K562 (cell line): ENCODE results near the gene UNKL. TPM values are rescaled to one million over a fixed set of nuclear protein-coding genes. Genes with fewer than 3 reads are reported as not detected.

Experiments
- CBFA2T3 ChIP-seq: fragments of 450-650 bp; IDR thresholded peaks from 2 replicates; pipeline ENCODE4 v1.6.1; 2017
- CBX5 ChIP-seq: IDR thresholded peaks from 2 replicates; pipeline ENCODE4 v1.6.1; 2014; ENCODE audit warnings: low read depth, borderline replicate concordance
- DEAF1 ChIP-seq: fragments of 450-650 bp; formaldehyde crosslinking; IDR thresholded peaks from 2 replicates; pipeline ENCODE4 v1.4.0; 2020; ENCODE audit warnings: mild to moderate bottlenecking, moderate library complexity
- DLX4 ChIP-seq: fragments of 250-450 bp; sonication (Bioruptor Pico); IDR thresholded peaks from 2 replicates; pipeline ENCODE4 v1.6.1; 2021; ENCODE audit warnings: mild to moderate bottlenecking
- ILK ChIP-seq: fragments of 450-650 bp; IDR thresholded peaks from 2 replicates; pipeline ENCODE4 v1.6.1; 2016; ENCODE audit warnings: missing genetic modification characterization, low read depth, mild to moderate bottlenecking, missing compliant biosample characterization, moderate library complexity, borderline replicate concordance
- JUN ChIP-seq, 2 experiments: sonication (generic) in 1 of 2; formaldehyde crosslinking in 1 of 2; IDR thresholded peaks; 2 replicates each; pipeline versions ENCODE4 v1.6.1 to v1.8.0; 2012 to 2022; ENCODE audit warnings: borderline replicate concordance in 2 of 2, mild to moderate bottlenecking in 2 of 2, improper control_type of control experiment in 1 of 2, low read depth in 1 of 2, low read length in 1 of 2, missing genetic modification reagents in 1 of 2
- LEF1 ChIP-seq: fragments of 450-650 bp; IDR thresholded peaks from 2 replicates; pipeline ENCODE4 v1.6.1; 2016; ENCODE audit warnings: mild to moderate bottlenecking
- MED1 ChIP-seq: sonication (generic); formaldehyde crosslinking; IDR thresholded peaks from 2 replicates; pipeline ENCODE4 v1.8.1; 2023; ENCODE audit warnings: missing genetic modification reagents, borderline replicate concordance
- MTA3 ChIP-seq: fragments of 450-650 bp; formaldehyde crosslinking; IDR thresholded peaks from 2 replicates; pipeline ENCODE4 v1.6.1; 2017; ENCODE audit warnings: mild to moderate bottlenecking, borderline replicate concordance
- NFIC ChIP-seq: fragments of 450-650 bp; IDR thresholded peaks from 2 replicates; pipeline ENCODE4 v1.6.1; 2017; ENCODE audit warnings: mild to moderate bottlenecking, inconsistent platforms
- NR4A1 ChIP-seq, 2 experiments: fragments of 250-450 bp in 1 of 2; fragments of 450-650 bp in 1 of 2; sonication (Bioruptor Pico) in 1 of 2; IDR thresholded peaks; 2 replicates each; pipeline versions ENCODE4 v1.4.0 to v1.6.1; 2016 to 2020; ENCODE audit warnings: mild to moderate bottlenecking in 2 of 2, missing compliant biosample characterization in 1 of 2, missing genetic modification characterization in 1 of 2, moderate library complexity in 1 of 2
- POLR2AphosphoS5 ChIP-seq: IDR thresholded peaks from 2 replicates; pipeline ENCODE4 v1.6.1; 2011; ENCODE audit warnings: mild to moderate bottlenecking, low read depth, low read length, moderate library complexity; ENCODE audit not compliant: control insufficient read depth, insufficient read depth
- PYGO2 ChIP-seq: fragments of 450-650 bp; IDR thresholded peaks from 2 replicates; pipeline ENCODE4 v1.6.1; 2016; ENCODE audit warnings: mild to moderate bottlenecking, missing genetic modification characterization, moderate library complexity, missing compliant biosample characterization
- RBM34 ChIP-seq: fragments of 200-400 bp; formaldehyde crosslinking; IDR thresholded peaks from 2 replicates; pipeline ENCODE4 v1.6.1; 2018; ENCODE audit warnings: low read length, borderline replicate concordance; ENCODE audit not compliant: insufficient read depth
- SMAD2 ChIP-seq: fragments of 150-350 bp; IDR thresholded peaks from 2 replicates; pipeline ENCODE4 v1.6.1; 2014; ENCODE audit warnings: low read depth, mild to moderate bottlenecking, low read length
- SMAD4 ChIP-seq: fragments of 250-450 bp; sonication (Bioruptor Pico); conservative IDR thresholded peaks from 2 replicates; pipeline ENCODE4 v1.8.0; 2021; ENCODE audit warnings: inconsistent platforms, mild to moderate bottlenecking, moderate library complexity
- SRSF3 ChIP-seq: fragments of 200-400 bp; formaldehyde crosslinking; IDR thresholded peaks from 2 replicates; pipeline ENCODE4 v1.6.1; 2016; ENCODE audit warnings: mild to moderate bottlenecking, low read length, moderate library complexity; ENCODE audit not compliant: insufficient read depth
- USF2 ChIP-seq: sonication (generic); formaldehyde crosslinking; IDR thresholded peaks from 2 replicates; pipeline ENCODE4 v1.5.0; 2020; ENCODE audit warnings: missing genetic modification reagents
- ZNF197 ChIP-seq: fragments of 200-800 bp; sonication (Bioruptor generic); IDR thresholded peaks from 2 replicates; pipeline ENCODE4 v1.6.1; 2016; ENCODE audit warnings: low read depth, missing genetic modification characterization, missing compliant biosample characterization
- ZNF280B ChIP-seq: fragments of 250-450 bp; sonication (Bioruptor Pico); IDR thresholded peaks from 2 replicates; pipeline ENCODE4 v1.5.1; 2021; ENCODE audit warnings: mild to moderate bottlenecking
- ZNF431 ChIP-seq: sonication (generic); formaldehyde crosslinking; IDR thresholded peaks from 2 replicates; pipeline ENCODE4 v1.8.0; 2022; ENCODE audit warnings: mild to moderate bottlenecking, missing genetic modification reagents
- ZNF707 ChIP-seq: fragments of 250-450 bp; sonication (Bioruptor Pico); conservative IDR thresholded peaks from 2 replicates; pipeline ENCODE4 v1.8.0; 2022; ENCODE audit warnings: inconsistent platforms, mild to moderate bottlenecking, moderate library complexity
- ZNF717 ChIP-seq: fragments of 250-450 bp; sonication (Bioruptor Pico); IDR thresholded peaks from 2 replicates; pipeline ENCODE4 v1.5.0; 2021
- polyA plus RNA-seq, 8 experiments: library from polyadenylated mRNA; depleted of rRNA in 4 of 8; stranded (reverse) in 5 of 8; unstranded in 3 of 8; fragments of >200 nt; fragmentation: Nextera tagmentation in 2 of 8; fragmentation: Illumina TruSeq in 1 of 8; extraction: Ambion mirVana in 2 of 8; extraction: Trizol in 1 of 8; gene quantifications; 2 replicates each; pipeline versions ENCODE4 v1.2.1 to v1.2.3, GENCODE V29; 2011 to 2014; ENCODE audit warnings: inconsistent platforms in 1 of 8, missing spikeins in 1 of 8
- total RNA-seq, 7 experiments: library from RNA; depleted of rRNA in 6 of 7; stranded (reverse); fragments of >200 nt in 6 of 7; fragmentation: Illumina TruSeq in 2 of 7; extraction: Trizol in 2 of 7; gene quantifications; 2 replicates each; pipeline versions ENCODE4 v1.2.1 to v1.2.3, GENCODE V29; 2011 to 2021; ENCODE audit warnings: low replicate concordance in 1 of 7

Gene UNKL
- total and polyA plus RNA-seq, 9 of the 15 experiments (the other 6 are each of a cell fraction or from before 2014, with no cell fraction given), result 0.37 to 30.2 (median 5.1) TPM

- TF ChIP-seq DLX4 (CRISPR knock-in tag) (no peak), ZNF431 (no peak), NR4A1 (CRISPR knock-in tag; IDR thresholded peaks at IDR 0.05) (no peak), NR4A1 (tag; IDR thresholded peaks at IDR 0.05) (no peak), LEF1 (peak; percentile 32; the same call in 1 of the 2 replicates), SRSF3 (no peak), MED1 (CRISPR knock-in tag) (no peak), MTA3 (peak; percentile 53; the same call in 1 of the 2 replicates), PYGO2 (no peak), ZNF280B (CRISPR knock-in tag) (no peak), SMAD2 (no peak), ZNF707 (CRISPR knock-in tag) (no peak), RBM34 (no peak), ILK (tag) (no peak), USF2 (CRISPR knock-in tag) (no peak), DEAF1 (CRISPR knock-in tag) (no peak), JUN (IDR thresholded peaks at IDR 0.05; ENCODE audit: borderline replicate concordance, low read depth, low read length) (no peak), JUN (CRISPR knock-in tag; IDR thresholded peaks at IDR 0.05; ENCODE audit: borderline replicate concordance) (no peak), CBFA2T3 (no peak), POLR2AphosphoS5 (peak; percentile 36; the same call in 1 of the 2 replicates), SMAD4 (no peak), ZNF717 (no peak), NFIC (no peak), CBX5 (no peak), ZNF197 (CRISPR knock-in tag) (no peak)
Observed at GRCh38 chr16:1331712-1332617, 82.5 kb downstream of the UNKL start (continued).
